ENCODE data around the gene ST3GAL5.

DNA sequence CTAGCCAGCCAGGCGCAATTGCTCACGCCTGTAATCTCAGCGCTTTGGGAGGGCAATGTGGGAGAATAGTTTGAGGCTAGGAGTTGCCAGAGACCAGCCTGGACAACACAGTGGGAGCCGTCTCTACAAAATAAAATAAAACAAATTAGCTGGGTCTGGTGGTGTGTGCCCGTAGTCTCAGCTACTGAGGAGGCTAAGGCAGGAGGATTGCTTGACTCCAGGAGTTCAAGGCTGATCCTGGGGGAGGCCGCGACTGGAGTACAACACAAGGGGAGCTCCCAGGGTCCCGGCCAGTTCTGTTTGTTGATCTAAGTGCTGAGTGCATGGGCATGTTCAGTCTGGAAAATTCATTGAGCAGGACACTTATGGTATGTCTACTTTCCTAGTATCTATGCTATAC is 2.6 kb downstream of the ST3GAL5 start:
- TF ChIP-seq RXRA (IDR thresholded peaks at IDR 0.05; ENCODE audit: borderline replicate concordance, low read depth) = no peak
- TF ChIP-seq, protein P1, sequence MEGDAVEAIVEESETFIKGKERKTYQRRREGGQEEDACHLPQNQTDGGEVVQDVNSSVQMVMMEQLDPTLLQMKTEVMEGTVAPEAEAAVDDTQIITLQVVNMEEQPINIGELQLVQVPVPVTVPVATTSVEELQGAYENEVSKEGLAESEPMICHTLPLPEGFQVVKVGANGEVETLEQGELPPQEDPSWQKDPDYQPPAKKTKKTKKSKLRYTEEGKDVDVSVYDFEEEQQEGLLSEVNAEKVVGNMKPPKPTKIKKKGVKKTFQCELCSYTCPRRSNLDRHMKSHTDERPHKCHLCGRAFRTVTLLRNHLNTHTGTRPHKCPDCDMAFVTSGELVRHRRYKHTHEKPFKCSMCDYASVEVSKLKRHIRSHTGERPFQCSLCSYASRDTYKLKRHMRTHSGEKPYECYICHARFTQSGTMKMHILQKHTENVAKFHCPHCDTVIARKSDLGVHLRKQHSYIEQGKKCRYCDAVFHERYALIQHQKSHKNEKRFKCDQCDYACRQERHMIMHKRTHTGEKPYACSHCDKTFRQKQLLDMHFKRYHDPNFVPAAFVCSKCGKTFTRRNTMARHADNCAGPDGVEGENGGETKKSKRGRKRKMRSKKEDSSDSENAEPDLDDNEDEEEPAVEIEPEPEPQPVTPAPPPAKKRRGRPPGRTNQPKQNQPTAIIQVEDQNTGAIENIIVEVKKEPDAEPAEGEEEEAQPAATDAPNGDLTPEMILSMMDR (IDR thresholded peaks at IDR 0.05) = no peak
- TF ChIP-seq, protein P2, sequence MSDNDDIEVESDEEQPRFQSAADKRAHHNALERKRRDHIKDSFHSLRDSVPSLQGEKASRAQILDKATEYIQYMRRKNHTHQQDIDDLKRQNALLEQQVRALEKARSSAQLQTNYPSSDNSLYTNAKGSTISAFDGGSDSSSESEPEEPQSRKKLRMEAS (IDR thresholded peaks at IDR 0.05; ENCODE audit: low read depth) = no peak
